Neural cell (in vitro differentiated cells): ENCODE measurements around the gene DDT. TPM values are rescaled to one million over a fixed set of nuclear protein-coding genes. Genes with fewer than 3 reads are reported as not detected.
"Not testable (repeated sequence)": the region's sequence is repeated elsewhere in the genome, so short reads cannot be mapped to it uniquely, and the experiment has no call there.

Experiments
- H2AFZ ChIP-seq: fragments of 200-600, 300-800 bp; sonication (generic), shearing (Covaris generic); 2 replicates; pipeline ENCODE4 v1.6.0; 2014; ENCODE audit warnings: low read depth, mild to moderate bottlenecking, antibody characterized with exemption, low read length, moderate library complexity
- H3F3A ChIP-seq: fragments of 200-600 bp; shearing (Covaris generic); 2 replicates; pipeline ENCODE4 v1.6.1; 2016; ENCODE audit warnings: mild to moderate bottlenecking, moderate library complexity, mixed read lengths, antibody characterized with exemption, low read length; ENCODE audit not compliant: insufficient read depth, poor library complexity, severe bottlenecking
- H3K27ac ChIP-seq: fragments of 200-600, 300-800 bp; sonication (generic), shearing (Covaris generic); 2 replicates; pipeline ENCODE4 v1.5.1; 2014; ENCODE audit warnings: mild to moderate bottlenecking, low read length, moderate library complexity
- H3K27me3 ChIP-seq: fragments of 300-800, 200-600 bp; sonication (generic), shearing (Covaris generic); 2 replicates; pipeline ENCODE4 v1.6.0; 2014; ENCODE audit warnings: mild to moderate bottlenecking, low read depth, low read length, moderate library complexity; ENCODE audit not compliant: insufficient read depth
- H3K36me3 ChIP-seq: fragments of 300-800, 200-600 bp; sonication (generic), shearing (Covaris generic); 2 replicates; pipeline ENCODE4 v1.5.1; 2014; ENCODE audit warnings: mild to moderate bottlenecking, antibody characterized with exemption, low read length, moderate library complexity; ENCODE audit not compliant: insufficient read depth
- H3K4me2 ChIP-seq: fragments of 300-800, 200-600 bp; sonication (generic), shearing (Covaris generic); 2 replicates; pipeline ENCODE4 v1.6.0; 2014; ENCODE audit warnings: mild to moderate bottlenecking, low read length
- H3K4me3 ChIP-seq: fragments of 300-800, 200-600 bp; sonication (generic), shearing (Covaris generic); 2 replicates; pipeline ENCODE4 v1.5.1; 2014; ENCODE audit warnings: mild to moderate bottlenecking, low read length, moderate library complexity
- H3K79me2 ChIP-seq: fragments of 200-600 bp; shearing (Covaris generic); replicated peaks from 2 replicates; pipeline ENCODE4 v1.6.0; 2014; ENCODE audit warnings: mild to moderate bottlenecking, low read length, moderate library complexity; ENCODE audit not compliant: insufficient read depth
- H3K9ac ChIP-seq: fragments of 300-800, 200-600 bp; sonication (generic), shearing (Covaris generic); 2 replicates; pipeline ENCODE4 v1.6.1; 2016; ENCODE audit warnings: mild to moderate bottlenecking, low read length, mixed read lengths
- H3K9me2 ChIP-seq: fragments of 200-600 bp; shearing (Covaris generic); 2 replicates; pipeline ENCODE4 v1.6.1; 2016; ENCODE audit warnings: mild to moderate bottlenecking, low read length, mixed read lengths; ENCODE audit not compliant: insufficient read depth
- H3K9me3 ChIP-seq: fragments of 200-600, 300-800 bp; sonication (generic), shearing (Covaris generic); 2 replicates; pipeline ENCODE4 v1.6.1; 2016; ENCODE audit warnings: mild to moderate bottlenecking, mixed run types, low read length, moderate library complexity, mixed read lengths
- H4K20me1 ChIP-seq: fragments of 200-600 bp; shearing (Covaris generic); 2 replicates; pipeline ENCODE4 v1.6.1; 2016; ENCODE audit warnings: mild to moderate bottlenecking, mixed run types; ENCODE audit not compliant: insufficient read depth
- RAD21 ChIP-seq: fragments of 450-650 bp; conservative IDR thresholded peaks from 2 replicates; pipeline ENCODE4 v1.6.1; 2014; ENCODE audit warnings: antibody characterized with exemption, mild to moderate bottlenecking, moderate library complexity
- polyA plus RNA-seq: library from polyadenylated mRNA; depleted of rRNA; stranded (reverse); fragments of >200 nt; gene quantifications from 2 replicates; pipeline ENCODE4 v1.2.3, GENCODE V29; 2014

DDT gene
- polyA plus RNA-seq, 1 donor from 2014 or later: 122 TPM

DNA sequence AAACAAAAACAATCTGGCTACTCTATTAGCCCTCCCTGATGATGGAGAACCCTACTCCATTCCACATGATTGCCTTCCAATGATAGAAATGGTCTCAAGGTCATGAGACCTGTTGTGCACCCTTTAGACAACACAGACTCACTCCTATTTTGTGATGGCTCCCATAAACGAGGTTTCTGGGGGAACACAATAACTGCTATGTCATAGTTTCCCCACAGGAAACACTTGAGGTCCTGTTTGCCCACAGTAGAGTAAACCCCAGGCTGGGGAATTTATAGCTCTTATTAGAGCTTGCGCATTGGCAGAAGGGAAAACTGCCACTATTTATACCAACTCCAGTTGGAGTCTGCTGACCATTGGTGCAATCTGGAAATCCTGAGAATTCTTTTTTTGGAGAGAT lies 51.3 kb downstream of the DDT start:
- TF ChIP-seq RAD21: no peak
- Histone ChIP-seq H3K9ac (no peak overlapping the region), H3K4me3 (no peak overlapping the region), H3K27ac (no peak overlapping the region), H3K4me2 (no peak overlapping the region), H3K27me3 (no peaks in the 10 kb centered on the region), H4K20me1 (no peaks in the 10 kb centered on the region), H3F3A (no peaks in the 10 kb centered on the region), H3K9me2 (no peaks in the 10 kb centered on the region), H3K9me3 (no peaks in the 10 kb centered on the region), H3K79me2 (no peaks in the 10 kb centered on the region), H3K36me3 (no peaks in the 10 kb centered on the region), H2AFZ (no peak overlapping the region)

DNA sequence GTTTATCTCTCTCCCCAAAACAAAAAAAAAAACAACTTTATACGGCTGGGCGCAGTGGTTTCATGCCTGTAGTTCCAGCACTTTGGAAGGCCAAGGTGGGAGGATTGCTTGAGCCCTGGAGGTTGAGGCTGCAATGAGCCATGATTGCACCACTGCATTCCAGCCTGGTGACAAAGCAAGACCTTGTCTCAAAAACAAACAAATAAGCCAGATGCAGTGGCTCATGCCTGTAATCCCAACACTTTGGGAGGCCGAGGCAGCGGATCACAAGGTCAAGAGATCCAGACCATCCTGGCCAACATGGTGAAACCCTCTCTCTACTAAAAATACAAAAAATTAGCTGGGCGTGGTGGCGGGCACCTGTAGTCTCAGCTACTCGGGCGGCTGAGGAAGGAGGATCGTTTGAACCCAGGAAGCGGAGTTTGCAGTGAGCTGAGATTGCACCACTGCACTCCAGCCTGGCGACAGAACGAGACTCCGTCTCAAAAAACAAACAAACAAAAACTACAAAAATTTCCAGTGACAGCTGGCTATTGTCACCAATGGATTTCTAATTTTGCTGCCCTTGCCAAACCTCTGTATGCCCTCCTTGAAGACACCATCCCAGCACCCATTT lies 52.5 kb downstream of the DDT start:
- H3K9me3 ChIP-seq, H3K9ac ChIP-seq, H2AFZ ChIP-seq, H3K27ac ChIP-seq, H3K4me2 ChIP-seq, H3K27me3 ChIP-seq, H3F3A ChIP-seq, H3K79me2 ChIP-seq, H3K4me3 ChIP-seq, H4K20me1 ChIP-seq, H3K36me3 ChIP-seq, H3K9me2 ChIP-seq: not testable (repeated sequence)

Other genes with a start within 250 kb of the DDT start
- gene ZNF70, start 223.3 kb downstream of the DDT start, polyA plus RNA-seq: 1.3 and 1.5 TPM in 2 replicates
- gene VPREB3, start 220.0 kb downstream of the DDT start, polyA plus RNA-seq: not detected in 2 replicates
- not detected in 2 replicates for gene C22orf15, start 211.5 kb downstream of the DDT start, polyA plus RNA-seq
- 3.8 TPM in 1 of 2 replicates, not detected in the other for gene CHCHD10, start 206.5 kb downstream of the DDT start, polyA plus RNA-seq
- gene MMP11, start 201.6 kb downstream of the DDT start, polyA plus RNA-seq: 9.3 and 12.2 TPM in 2 replicates
- gene SMARCB1, start 187.5 kb downstream of the DDT start, polyA plus RNA-seq: 97.5 and 98.9 TPM in 2 replicates
- 0.84 and 1.4 TPM in 2 replicates for gene DERL3, start 135.4 kb downstream of the DDT start, polyA plus RNA-seq
- 45.7 and 48.6 TPM in 2 replicates for gene SLC2A11, start 116.6 kb downstream of the DDT start, polyA plus RNA-seq
- gene MIF, start 80.1 kb downstream of the DDT start, polyA plus RNA-seq: 369 and 421 TPM in 2 replicates
- gene GSTT2B, start 13.2 kb downstream of the DDT start, polyA plus RNA-seq: 1.3 TPM in 1 of 2 replicates, not detected in the other
- gene DDTL, start 7.6 kb downstream of the DDT start, polyA plus RNA-seq: 0.31 and 0.56 TPM in 2 replicates
- gene GSTT2, start 5.7 kb upstream of the DDT start, polyA plus RNA-seq: not detected in 2 replicates
- not detected in 2 replicates for gene GSTT4, start 31.0 kb upstream of the DDT start, polyA plus RNA-seq
- 16.0 and 16.6 TPM in 2 replicates for gene CABIN1, start 36.9 kb upstream of the DDT start, polyA plus RNA-seq
- gene SUSD2, start 207.0 kb upstream of the DDT start, polyA plus RNA-seq: 0.20 and 0.36 TPM in 2 replicates